ENCODE data around the gene MT1HL1.

GRCh38 chr1:237048803-237049202, 44.6 kb upstream of the MT1HL1 start:
- TF ChIP-seq, protein P1, sequence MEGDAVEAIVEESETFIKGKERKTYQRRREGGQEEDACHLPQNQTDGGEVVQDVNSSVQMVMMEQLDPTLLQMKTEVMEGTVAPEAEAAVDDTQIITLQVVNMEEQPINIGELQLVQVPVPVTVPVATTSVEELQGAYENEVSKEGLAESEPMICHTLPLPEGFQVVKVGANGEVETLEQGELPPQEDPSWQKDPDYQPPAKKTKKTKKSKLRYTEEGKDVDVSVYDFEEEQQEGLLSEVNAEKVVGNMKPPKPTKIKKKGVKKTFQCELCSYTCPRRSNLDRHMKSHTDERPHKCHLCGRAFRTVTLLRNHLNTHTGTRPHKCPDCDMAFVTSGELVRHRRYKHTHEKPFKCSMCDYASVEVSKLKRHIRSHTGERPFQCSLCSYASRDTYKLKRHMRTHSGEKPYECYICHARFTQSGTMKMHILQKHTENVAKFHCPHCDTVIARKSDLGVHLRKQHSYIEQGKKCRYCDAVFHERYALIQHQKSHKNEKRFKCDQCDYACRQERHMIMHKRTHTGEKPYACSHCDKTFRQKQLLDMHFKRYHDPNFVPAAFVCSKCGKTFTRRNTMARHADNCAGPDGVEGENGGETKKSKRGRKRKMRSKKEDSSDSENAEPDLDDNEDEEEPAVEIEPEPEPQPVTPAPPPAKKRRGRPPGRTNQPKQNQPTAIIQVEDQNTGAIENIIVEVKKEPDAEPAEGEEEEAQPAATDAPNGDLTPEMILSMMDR (IDR thresholded peaks at IDR 0.05): no peak
- TF ChIP-seq POLR2AphosphoS5 (IDR thresholded peaks at IDR 0.05): no peak
- TF ChIP-seq EP300 (IDR thresholded peaks at IDR 0.05): no peak
- TF ChIP-seq POLR2A (IDR thresholded peaks at IDR 0.05): no peak

Data from sigmoid colon (tissue), 4 donors.